A549 (cell line): Measurements from ENCODE around the gene L3MBTL1. TPM values are rescaled to one million over a fixed set of nuclear protein-coding genes. Genes with fewer than 3 reads are reported as not detected.

Experiments
- ATAC-seq, 2 experiments: fragments of 200-7000 bp in 1 of 2; fragments of >200 bp in 1 of 2; cut with Nextera tagmentation in 1 of 2; cut with Tn5 transposase in 1 of 2; 3 replicates each; pipeline versions ENCODE4 v1.8.0 to v1.9.1; 2018 to 2020; ENCODE audit warnings: mild to moderate bottlenecking in 1 of 2, moderate library complexity in 1 of 2
- CTCF ChIA-PET: fragments of 300-600 bp; sonication (Branson Sonifier 250); formaldehyde crosslinking; extraction: SDS; loops from one replicate; lab custom pipeline; 2021; ENCODE audit warnings: antibody characterized with exemption, inconsistent platforms; lab: Yijun Ruan, JAX
- POLR2A ChIA-PET: fragments of 350-600 bp; formaldehyde crosslinking; extraction: SDS; loops from one replicate; lab custom pipeline; 2021; ENCODE audit warnings: antibody characterized with exemption, inconsistent platforms; lab: Yijun Ruan, JAX
- DNase-seq, 2 experiments: peaks; one replicate each; pipeline versions ENCODE4 v3.0.0 to v3.0.0-alpha.2; 2011 to 2016; ENCODE audit warnings: low read depth in 1 of 2, low spot score in 1 of 2
- FAIRE-seq: peaks from 2 replicates; lab custom pipeline; 2011; peaks lifted over from hg19 to GRCh38; lab: Jason Lieb, UNC
- H3K27ac ChIP-seq, 2 experiments: fragments of >200 bp; sonication (Bioruptor Twin); formaldehyde crosslinking; 3 replicates each; pipeline ENCODE4 v1.5.1; 2016 to 2017
- H3K4me1 ChIP-seq: fragments of >200 bp; sonication (Bioruptor Twin); formaldehyde crosslinking; 3 replicates; pipeline ENCODE4 v1.6.1; 2016
- H3K4me2 ChIP-seq: fragments of >200 bp; sonication (Bioruptor Twin); formaldehyde crosslinking; 3 replicates; pipeline ENCODE4 v1.6.1; 2016
- H3K4me3 ChIP-seq: fragments of >200 bp; sonication (Bioruptor Twin); formaldehyde crosslinking; 3 replicates; pipeline ENCODE4 v1.5.1; 2016
- H3K9me3 ChIP-seq: fragments of >200 bp; sonication (Bioruptor Twin); formaldehyde crosslinking; 3 replicates; pipeline ENCODE4 v1.6.1; 2016
- ATOH8 ChIP-seq: fragments of 250-450 bp; sonication (Bioruptor Pico); IDR thresholded peaks from 2 replicates; pipeline ENCODE4 v1.5.0; 2020; ENCODE audit warnings: low read depth, mild to moderate bottlenecking, moderate library complexity
- CBX2 ChIP-seq: fragments of 200-600 bp; sonication (generic); IDR thresholded peaks from 2 replicates; pipeline ENCODE4 v1.6.1; 2016; ENCODE audit warnings: low read depth, mild to moderate bottlenecking, borderline replicate concordance
- CBX8 ChIP-seq: fragments of 200-600 bp; sonication (generic); IDR thresholded peaks from 2 replicates; pipeline ENCODE4 v1.6.1; 2016
- FOXS1 ChIP-seq: fragments of 250-450 bp; sonication (Bioruptor Pico); IDR thresholded peaks from 2 replicates; pipeline ENCODE4 v1.5.0; 2020; ENCODE audit warnings: mild to moderate bottlenecking, moderate library complexity
- GATA3 ChIP-seq: IDR thresholded peaks from 2 replicates; pipeline ENCODE4 v1.6.1; 2012; ENCODE audit warnings: borderline replicate concordance
- HES2 ChIP-seq: fragments of >200 bp; sonication (Bioruptor Twin); formaldehyde crosslinking; IDR thresholded peaks from 2 replicates; pipeline ENCODE4 v1.6.1; 2016
- HMGXB4 ChIP-seq: fragments of 250-450 bp; sonication (Bioruptor Pico); IDR thresholded peaks from 2 replicates; pipeline ENCODE4 v1.5.0; 2021; ENCODE audit warnings: mild to moderate bottlenecking, moderate library complexity, borderline replicate concordance
- HOXB5 ChIP-seq: fragments of 250-450 bp; sonication (Bioruptor Pico); IDR thresholded peaks from 2 replicates; pipeline ENCODE4 v1.5.0; 2020; ENCODE audit warnings: mild to moderate bottlenecking, moderate library complexity
- JUNB ChIP-seq: fragments of >200 bp; sonication (Bioruptor Twin); formaldehyde crosslinking; IDR thresholded peaks from 2 replicates; pipeline ENCODE4 v1.6.1; 2016
- KDM5A ChIP-seq: fragments of 200-600 bp; sonication (generic); IDR thresholded peaks from 2 replicates; pipeline ENCODE4 v1.6.1; 2016; ENCODE audit warnings: antibody characterized with exemption, mild to moderate bottlenecking
- MAZ ChIP-seq: fragments of 150-350 bp; IDR thresholded peaks from 2 replicates; pipeline ENCODE4 v1.6.1; 2014; ENCODE audit warnings: antibody characterized with exemption, low read depth, low read length, borderline replicate concordance
- RARB ChIP-seq: fragments of 250-450 bp; sonication (Bioruptor Pico); IDR thresholded peaks from 2 replicates; pipeline ENCODE4 v1.8.0; 2021; ENCODE audit warnings: mild to moderate bottlenecking, moderate library complexity
- SMC3 ChIP-seq: fragments of >200 bp; sonication (Bioruptor Twin); formaldehyde crosslinking; IDR thresholded peaks from 3 replicates; pipeline ENCODE4 v1.6.1; 2018; ENCODE audit warnings: inconsistent platforms
- SREBF2 ChIP-seq: fragments of 450-650 bp; IDR thresholded peaks from 2 replicates; pipeline ENCODE4 v1.6.1; 2014; ENCODE audit warnings: mild to moderate bottlenecking, moderate library complexity
- TP53 ChIP-seq: fragments of 250-450 bp; sonication (Bioruptor Pico); IDR thresholded peaks from 2 replicates; pipeline ENCODE4 v1.5.0; 2021; ENCODE audit warnings: mild to moderate bottlenecking, moderate library complexity
- USF2 ChIP-seq: fragments of 450-650 bp; IDR thresholded peaks from 2 replicates; pipeline ENCODE4 v1.6.1; 2014; ENCODE audit warnings: antibody characterized with exemption
- ZFP36 ChIP-seq: fragments of 450-650 bp; IDR thresholded peaks from 2 replicates; pipeline ENCODE4 v1.6.1; 2014; ENCODE audit warnings: borderline replicate concordance; ENCODE audit not compliant: partially characterized antibody
- WGBS: methylation state at CpG from one replicate; pipeline ENCODE4 v1.1.6; 2017; ENCODE audit errors: missing lambda C conversion rate; 5-methylcytosine and 5-hydroxymethylcytosine counted together
- polyA plus RNA-seq, 4 experiments: library from polyadenylated mRNA; depleted of rRNA in 3 of 4; stranded (reverse); fragments of >200 nt; fragmentation: RNase III in 1 of 4; extraction: RNeasy Plus Mini Kit Qiagen cat#74134 plus additional on column Dnase treatment in 1 of 4; gene quantifications; 2 replicates in 3 of 4; 3 replicates in 1 of 4; pipeline ENCODE4 v1.2.3, GENCODE V29; 2011 to 2017
- TF ChIP-seq, protein P1 (sequence below): IDR thresholded peaks from 2 replicates; pipeline ENCODE4 v1.6.1; 2012
- TF ChIP-seq, protein P2 (sequence below): IDR thresholded peaks from 2 replicates; pipeline ENCODE4 v1.6.1; 2012
- TF ChIP-seq, protein P3 (sequence below): fragments of 150-350 bp; IDR thresholded peaks from 2 replicates; pipeline ENCODE4 v1.6.1; 2014; ENCODE audit warnings: low read depth, mild to moderate bottlenecking, low read length

L3MBTL1 gene
- polyA plus RNA-seq, 2 of the 4 experiments (the other 2 are of a cell fraction) = 2.5 to 3.8 TPM

DNA sequence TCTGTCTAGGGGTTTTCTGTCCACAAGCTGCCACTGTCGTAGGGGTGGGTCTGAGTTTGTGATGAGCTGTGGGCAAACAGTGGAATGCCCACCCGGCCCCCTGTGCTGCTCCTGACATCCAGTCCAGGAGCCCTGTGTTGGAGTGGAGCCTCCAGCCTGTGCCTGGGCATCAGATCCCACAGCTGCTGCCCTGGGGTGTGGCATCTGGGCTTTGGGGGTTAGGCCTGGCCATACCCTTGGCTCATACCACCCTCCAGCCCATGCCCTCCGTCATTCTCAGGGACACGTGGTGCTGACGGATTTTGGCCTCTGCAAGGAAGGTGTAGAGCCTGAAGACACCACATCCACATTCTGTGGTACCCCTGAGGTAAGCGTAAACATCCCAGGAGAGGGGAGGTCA, 64.3 kb downstream of the L3MBTL1 start:
- ATAC-seq (no peak), FAIRE-seq (no peak), DNase-seq (no peak)
- whole genome bisulfite sequencing = 80% methylated on average over 3 of the region's 6 CpGs
- Histone ChIP-seq H3K9me3 (no peaks in the 10 kb centered on the region), H3K4me1 (no peaks in the 10 kb centered on the region), H3K4me3 (no peak overlapping the region), H3K27ac (no peak overlapping the region), H3K4me2 (no peak overlapping the region)
- ChIA-PET CTCF (interaction anchor here (2.2 to 4.8 kb wide), 2 partner anchors 34 to 120 kb away, joined by 5 to 32 read pairs; no protein-coding TSS in a partner anchor), POLR2A (no interaction called here)
- TF ChIP-seq MAZ (no peak), CBX2 (no peak), USF2 (no peak), GATA3 (no peak), KDM5A (no peak), JUNB (no peak)

DNA sequence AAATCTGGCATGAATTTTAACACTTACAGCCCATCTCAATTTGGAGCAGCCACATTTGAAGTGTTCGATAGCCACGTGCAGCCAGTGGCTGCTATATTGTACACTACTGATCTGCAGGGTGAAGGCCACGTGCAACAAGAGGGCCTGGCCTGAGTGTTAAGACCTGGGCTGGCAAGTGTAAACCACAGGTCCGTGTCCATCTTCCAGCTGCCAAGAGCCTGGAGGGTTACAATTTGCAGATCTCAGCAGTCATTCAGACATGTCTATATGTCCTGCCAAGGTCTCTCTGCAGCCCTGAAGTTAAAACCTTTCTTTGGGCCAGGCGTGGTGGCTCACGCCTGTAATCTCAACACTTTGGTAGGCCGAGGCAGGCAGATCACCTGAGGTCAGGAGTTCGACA, 65.4 kb downstream of the L3MBTL1 start:
- FAIRE-seq (no peak), ATAC-seq (no peak), DNase-seq (no peak)
- ChIA-PET POLR2A (no interaction called here), CTCF (interaction anchor here (3.5 kb wide), 1 partner anchor 35 kb away, joined by 17 read pairs; no protein-coding TSS in a partner anchor)
- TF ChIP-seq GATA3 = no peak
- TF ChIP-seq SREBF2 = no peak
- no peak for TF ChIP-seq SMC3
- TF ChIP-seq, protein P1, sequence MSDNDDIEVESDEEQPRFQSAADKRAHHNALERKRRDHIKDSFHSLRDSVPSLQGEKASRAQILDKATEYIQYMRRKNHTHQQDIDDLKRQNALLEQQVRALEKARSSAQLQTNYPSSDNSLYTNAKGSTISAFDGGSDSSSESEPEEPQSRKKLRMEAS = no peak
- no peak for TF ChIP-seq HMGXB4 (CRISPR knock-in tag)
- 90% methylated on average over 7 of the region's 8 CpGs for WGBS
- no peak overlapping the region for H3K4me2 ChIP-seq
- no peak overlapping the region for H3K4me3 ChIP-seq
- no peaks in the 10 kb centered on the region for H3K9me3 ChIP-seq
- H3K27ac ChIP-seq = no peak overlapping the region
- no peaks in the 10 kb centered on the region for H3K4me1 ChIP-seq

DNA sequence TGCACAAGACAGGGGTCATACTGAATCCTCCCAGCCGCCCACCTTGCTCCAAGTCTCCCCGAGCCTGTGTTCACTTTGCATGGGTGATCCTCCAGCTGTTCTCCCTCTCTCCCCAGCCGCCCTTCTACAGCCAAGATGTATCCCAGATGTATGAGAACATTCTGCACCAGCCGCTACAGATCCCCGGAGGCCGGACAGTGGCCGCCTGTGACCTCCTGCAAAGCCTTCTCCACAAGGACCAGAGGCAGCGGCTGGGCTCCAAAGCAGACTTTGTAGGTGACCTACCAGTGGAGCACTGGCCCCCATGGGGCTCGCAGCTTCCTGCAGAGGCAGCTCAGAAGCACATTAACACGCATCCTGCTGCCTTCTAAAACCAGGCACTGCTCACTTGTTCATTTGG, 68.6 kb downstream of the L3MBTL1 start:
- no peaks in the 10 kb centered on the region for H3K9me3 ChIP-seq
- ChIA-PET POLR2A (interaction anchor here (0.6 kb wide), 1 partner anchor 92 kb away, joined by 10 read pairs; no protein-coding TSS in a partner anchor), CTCF (interaction anchor here (3.5 kb wide), 1 partner anchor 38 kb away, joined by 17 read pairs; no protein-coding TSS in a partner anchor)
- no peak overlapping the region for H3K27ac ChIP-seq
- H3K4me3 ChIP-seq = no peak overlapping the region
- no peaks in the 10 kb centered on the region for H3K4me1 ChIP-seq
- ATAC-seq = no peak
- WGBS = 90% methylated on average over 10 of the region's 10 CpGs
- no peak for DNase-seq
- no peak for TF ChIP-seq ZFP36
- TF ChIP-seq, protein P2, sequence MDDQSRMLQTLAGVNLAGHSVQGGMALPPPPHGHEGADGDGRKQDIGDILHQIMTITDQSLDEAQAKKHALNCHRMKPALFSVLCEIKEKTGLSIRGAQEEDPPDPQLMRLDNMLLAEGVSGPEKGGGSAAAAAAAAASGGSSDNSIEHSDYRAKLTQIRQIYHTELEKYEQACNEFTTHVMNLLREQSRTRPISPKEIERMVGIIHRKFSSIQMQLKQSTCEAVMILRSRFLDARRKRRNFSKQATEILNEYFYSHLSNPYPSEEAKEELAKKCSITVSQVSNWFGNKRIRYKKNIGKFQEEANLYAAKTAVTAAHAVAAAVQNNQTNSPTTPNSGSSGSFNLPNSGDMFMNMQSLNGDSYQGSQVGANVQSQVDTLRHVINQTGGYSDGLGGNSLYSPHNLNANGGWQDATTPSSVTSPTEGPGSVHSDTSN = no peak
- H3K4me2 ChIP-seq = no peak overlapping the region
- no peak for FAIRE-seq

GRCh38 chr20:43579861-43580793, 72.6 kb downstream of the L3MBTL1 start:
- no peaks in the 10 kb centered on the region for H3K9me3 ChIP-seq
- H3K4me2 ChIP-seq = no peak overlapping the region
- H3K27ac ChIP-seq = no peak overlapping the region
- H3K4me1 ChIP-seq = no peaks in the 10 kb centered on the region
- FAIRE-seq (no peak), DNase-seq (no peak), ATAC-seq (no peak)
- no peak overlapping the region for H3K4me3 ChIP-seq
- WGBS = 75% methylated on average over 7 of the region's 7 CpGs
- ChIA-PET CTCF (interaction anchor here (0.9 kb wide), 1 partner anchor 10 kb away, joined by 4 read pairs; the partner anchor contains the start of gene IFT52), POLR2A (no interaction called here)
- TF ChIP-seq CBX8 (no peak), FOXS1 (CRISPR knock-in tag) (no peak), RARB (CRISPR knock-in tag) (no peak), TP53 (CRISPR knock-in tag) (no peak), HOXB5 (CRISPR knock-in tag) (no peak), ATOH8 (CRISPR knock-in tag) (no peak), HES2 (no peak), HMGXB4 (CRISPR knock-in tag) (no peak)
- TF ChIP-seq, protein P3, sequence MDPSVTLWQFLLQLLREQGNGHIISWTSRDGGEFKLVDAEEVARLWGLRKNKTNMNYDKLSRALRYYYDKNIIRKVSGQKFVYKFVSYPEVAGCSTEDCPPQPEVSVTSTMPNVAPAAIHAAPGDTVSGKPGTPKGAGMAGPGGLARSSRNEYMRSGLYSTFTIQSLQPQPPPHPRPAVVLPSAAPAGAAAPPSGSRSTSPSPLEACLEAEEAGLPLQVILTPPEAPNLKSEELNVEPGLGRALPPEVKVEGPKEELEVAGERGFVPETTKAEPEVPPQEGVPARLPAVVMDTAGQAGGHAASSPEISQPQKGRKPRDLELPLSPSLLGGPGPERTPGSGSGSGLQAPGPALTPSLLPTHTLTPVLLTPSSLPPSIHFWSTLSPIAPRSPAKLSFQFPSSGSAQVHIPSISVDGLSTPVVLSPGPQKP = no peak
